Activated naive CD8-positive, alpha-beta T cell (primary cell): ENCODE results near the gene CSF2.
A peak's percentile ranks its signal among the peaks of the same experiment; 100 is the strongest.

Experiments used
- H3K27ac Mint-ChIP-seq: one replicate; pipeline ENCODE4 v1.8.0; 2021; ENCODE audit warnings: mixed read lengths
- H3K27me3 Mint-ChIP-seq: one replicate; pipeline ENCODE4 v1.8.0; 2021; ENCODE audit warnings: mixed read lengths
- H3K36me3 Mint-ChIP-seq: one replicate; pipeline ENCODE4 v1.8.0; 2021; ENCODE audit warnings: mixed read lengths
- H3K4me1 Mint-ChIP-seq: one replicate; pipeline ENCODE4 v1.8.0; 2021; ENCODE audit warnings: low read depth, mixed read lengths
- H3K4me3 Mint-ChIP-seq: one replicate; pipeline ENCODE4 v1.8.0; 2021; ENCODE audit warnings: mild to moderate bottlenecking, mixed read lengths
- H3K9me3 Mint-ChIP-seq: one replicate; pipeline ENCODE4 v1.8.0; 2021; ENCODE audit warnings: low read depth, mixed read lengths

The CSF2 gene

GRCh38 chr5:132083071-132083678, 9.6 kb downstream of the CSF2 start:
- H3K9me3 Mint-ChIP-seq = no peaks in the 10 kb centered on the region
- no peaks in the 10 kb centered on the region for H3K36me3 Mint-ChIP-seq
- peak overlapping the region; percentile 41 for H3K27ac Mint-ChIP-seq
- no peaks in the 10 kb centered on the region for H3K27me3 Mint-ChIP-seq
- peaks cover 24% of the 10 kb centered on the region for H3K4me1 Mint-ChIP-seq
- H3K4me3 Mint-ChIP-seq = no peak overlapping the region

- peaks cover 30% of the 10 kb centered on the region for H3K4me1 Mint-ChIP-seq
- H3K9me3 Mint-ChIP-seq = peaks cover 2% of the 10 kb centered on the region
- H3K27ac Mint-ChIP-seq = no peak overlapping the region
- H3K4me3 Mint-ChIP-seq = no peak overlapping the region
- H3K27me3 Mint-ChIP-seq = no peaks in the 10 kb centered on the region
- H3K36me3 Mint-ChIP-seq = peaks cover 2% of the 10 kb centered on the region
Measured at GRCh38 chr5:132085686-132086085, 12.1 kb downstream of the CSF2 start.

GRCh38 chr5:132086277-132086794, 12.7 kb downstream of the CSF2 start:
- H3K27me3 Mint-ChIP-seq = no peaks in the 10 kb centered on the region
- no peak overlapping the region for H3K4me3 Mint-ChIP-seq
- H3K9me3 Mint-ChIP-seq = peaks cover 2% of the 10 kb centered on the region
- H3K36me3 Mint-ChIP-seq = peaks cover 2% of the 10 kb centered on the region
- peaks cover 30% of the 10 kb centered on the region for H3K4me1 Mint-ChIP-seq
- no peak overlapping the region for H3K27ac Mint-ChIP-seq

- no peaks in the 10 kb centered on the region for H3K27me3 Mint-ChIP-seq
- no peak overlapping the region for H3K27ac Mint-ChIP-seq
- H3K9me3 Mint-ChIP-seq = peaks cover 2% of the 10 kb centered on the region
Measured at GRCh38 chr5:132087176-132087575, 13.6 kb downstream of the CSF2 start.

GRCh38 chr5:132087661-132088060, 14.1 kb downstream of the CSF2 start:
- Mint-ChIP-seq H3K4me1 (peaks cover 28% of the 10 kb centered on the region), H3K27me3 (no peaks in the 10 kb centered on the region), H3K9me3 (peaks cover 2% of the 10 kb centered on the region), H3K27ac (no peak overlapping the region), H3K36me3 (peaks cover 2% of the 10 kb centered on the region), H3K4me3 (no peak overlapping the region)

More at GRCh38 chr5:132087176-132087575, 13.6 kb downstream of the CSF2 start:
- Mint-ChIP-seq H3K4me1 (peaks cover 30% of the 10 kb centered on the region), H3K36me3 (peaks cover 2% of the 10 kb centered on the region), H3K4me3 (no peak overlapping the region)

DNA sequence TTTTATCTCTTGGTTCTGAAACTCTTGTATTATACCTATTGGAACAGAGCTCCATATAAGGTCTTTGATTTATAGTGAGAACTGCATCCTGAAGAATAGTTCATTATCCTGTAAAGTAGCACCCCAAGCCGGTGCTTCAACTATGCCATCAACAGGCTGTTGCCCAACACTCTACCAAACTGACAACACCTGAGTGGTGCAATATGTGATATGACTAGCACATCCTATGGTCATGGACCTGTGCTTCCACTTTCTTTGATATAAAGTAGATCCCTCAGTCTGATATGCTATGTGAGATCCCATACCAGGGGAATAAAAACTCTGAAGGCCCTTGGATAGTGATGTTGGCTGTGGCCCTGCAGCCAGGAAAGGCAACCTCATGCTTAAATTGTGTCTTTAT, 15.8 kb downstream of the CSF2 start:
- H3K4me1 Mint-ChIP-seq = peaks cover 19% of the 10 kb centered on the region
- peaks cover 2% of the 10 kb centered on the region for H3K9me3 Mint-ChIP-seq
- no peak overlapping the region for H3K27ac Mint-ChIP-seq
- H3K4me3 Mint-ChIP-seq = no peak overlapping the region
- H3K27me3 Mint-ChIP-seq = no peaks in the 10 kb centered on the region
- peaks cover 2% of the 10 kb centered on the region for H3K36me3 Mint-ChIP-seq

- H3K27ac Mint-ChIP-seq = no peak overlapping the region
- no peak overlapping the region for H3K4me3 Mint-ChIP-seq
- H3K9me3 Mint-ChIP-seq = peaks cover 2% of the 10 kb centered on the region
- no peaks in the 10 kb centered on the region for H3K27me3 Mint-ChIP-seq
- H3K36me3 Mint-ChIP-seq = peaks cover 2% of the 10 kb centered on the region
- H3K4me1 Mint-ChIP-seq = peaks cover 21% of the 10 kb centered on the region
Measured at GRCh38 chr5:132090107-132090506, 16.5 kb downstream of the CSF2 start.

DNA sequence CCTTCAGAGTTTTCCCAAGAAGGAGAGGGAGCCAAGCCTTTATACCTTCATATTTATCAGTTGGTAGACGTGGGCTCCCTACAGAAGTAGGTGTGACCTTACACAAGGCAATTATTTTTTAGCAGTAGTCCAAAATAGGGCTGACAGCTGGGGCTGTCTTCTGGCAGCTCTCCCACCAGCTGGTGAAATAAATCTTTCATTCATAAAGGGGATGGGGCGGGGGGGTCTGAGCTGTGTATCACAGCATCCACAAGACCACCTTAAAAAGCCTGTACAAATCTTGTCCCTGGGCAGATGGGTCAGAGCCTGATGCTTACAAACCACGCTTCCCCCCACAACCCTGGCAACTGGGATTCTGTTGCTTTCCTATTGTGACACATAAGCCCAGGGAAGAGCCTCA, 19.7 kb downstream of the CSF2 start:
- Mint-ChIP-seq H3K36me3 (peaks cover 2% of the 10 kb centered on the region), H3K4me1 (peaks cover 20% of the 10 kb centered on the region), H3K4me3 (no peak overlapping the region), H3K27ac (no peak overlapping the region), H3K27me3 (no peaks in the 10 kb centered on the region), H3K9me3 (peaks cover 2% of the 10 kb centered on the region)

GRCh38 chr5:132094393-132095076, 20.9 kb downstream of the CSF2 start:
- H3K27me3 Mint-ChIP-seq = no peaks in the 10 kb centered on the region
- H3K4me1 Mint-ChIP-seq = peaks cover 32% of the 10 kb centered on the region
- no peak overlapping the region for H3K4me3 Mint-ChIP-seq
- H3K27ac Mint-ChIP-seq = peak overlapping the region; percentile 25
- H3K9me3 Mint-ChIP-seq = peaks cover 2% of the 10 kb centered on the region
- H3K36me3 Mint-ChIP-seq = peaks cover 2% of the 10 kb centered on the region

- no peak overlapping the region for H3K4me3 Mint-ChIP-seq
- H3K36me3 Mint-ChIP-seq = peaks cover under 1% of the 10 kb centered on the region
Measured at GRCh38 chr5:132095077-132095410, 21.5 kb downstream of the CSF2 start.

DNA sequence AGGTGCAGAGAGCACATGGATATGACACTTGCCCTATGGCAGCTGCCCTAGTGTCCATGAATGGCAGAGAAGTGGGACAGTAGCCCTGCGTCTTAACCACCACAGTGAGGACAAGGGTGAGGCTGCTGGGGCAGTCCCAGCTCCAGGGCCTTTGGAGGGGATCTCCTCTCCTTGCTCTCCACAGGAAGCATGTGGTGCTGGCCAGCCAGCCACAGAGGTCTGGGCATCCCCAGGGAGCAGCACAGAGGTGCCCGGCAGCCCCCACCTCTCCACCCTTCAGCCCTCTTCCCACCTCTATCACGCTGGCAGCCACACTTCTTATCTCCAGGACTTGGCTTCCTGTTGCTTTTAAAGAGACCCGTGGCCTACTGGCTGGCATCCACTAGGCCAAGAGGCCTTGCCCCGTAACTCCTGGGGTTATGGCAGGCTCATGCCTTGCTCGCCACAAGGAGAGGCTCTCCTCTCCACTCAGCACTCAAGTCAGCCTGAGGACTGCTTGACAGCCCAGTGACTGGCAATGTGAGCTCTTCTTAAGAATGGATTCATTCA, 21.9 kb downstream of the CSF2 start:
- Mint-ChIP-seq H3K27ac (peak overlapping the region; percentile 37), H3K4me1 (peaks cover 36% of the 10 kb centered on the region), H3K27me3 (no peaks in the 10 kb centered on the region), H3K36me3 (no peaks in the 10 kb centered on the region), H3K4me3 (no peak overlapping the region), H3K9me3 (no peaks in the 10 kb centered on the region)

More at GRCh38 chr5:132095077-132095410, 21.5 kb downstream of the CSF2 start:
- Mint-ChIP-seq H3K27ac (peak overlapping the region; percentile 36), H3K27me3 (no peaks in the 10 kb centered on the region), H3K9me3 (peaks cover under 1% of the 10 kb centered on the region), H3K4me1 (peaks cover 35% of the 10 kb centered on the region)

DNA sequence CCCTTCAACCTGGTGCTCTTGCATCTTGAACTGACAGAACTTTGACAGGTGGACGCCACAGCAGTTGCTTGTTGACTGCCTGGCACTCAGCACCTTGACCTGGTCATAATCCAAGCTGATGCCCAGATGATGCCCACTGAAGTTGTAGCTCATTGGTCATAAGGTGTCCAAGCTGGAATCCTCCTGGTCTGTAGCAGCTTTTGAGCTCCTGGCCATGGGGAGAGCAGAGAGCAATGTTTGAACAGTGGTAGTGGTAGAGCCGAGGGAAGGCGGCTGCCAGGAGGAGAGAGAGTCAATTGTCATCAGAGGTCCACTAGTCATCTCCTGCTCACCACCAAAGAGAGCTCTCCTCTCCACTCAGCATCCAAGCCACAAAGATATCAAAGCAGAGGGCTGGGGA, 23.3 kb downstream of the CSF2 start:
- Mint-ChIP-seq H3K4me3 (no peak overlapping the region), H3K27me3 (no peaks in the 10 kb centered on the region), H3K27ac (peak overlapping the region; percentile 41), H3K4me1 (peaks cover 49% of the 10 kb centered on the region), H3K36me3 (no peaks in the 10 kb centered on the region), H3K9me3 (no peaks in the 10 kb centered on the region)

DNA sequence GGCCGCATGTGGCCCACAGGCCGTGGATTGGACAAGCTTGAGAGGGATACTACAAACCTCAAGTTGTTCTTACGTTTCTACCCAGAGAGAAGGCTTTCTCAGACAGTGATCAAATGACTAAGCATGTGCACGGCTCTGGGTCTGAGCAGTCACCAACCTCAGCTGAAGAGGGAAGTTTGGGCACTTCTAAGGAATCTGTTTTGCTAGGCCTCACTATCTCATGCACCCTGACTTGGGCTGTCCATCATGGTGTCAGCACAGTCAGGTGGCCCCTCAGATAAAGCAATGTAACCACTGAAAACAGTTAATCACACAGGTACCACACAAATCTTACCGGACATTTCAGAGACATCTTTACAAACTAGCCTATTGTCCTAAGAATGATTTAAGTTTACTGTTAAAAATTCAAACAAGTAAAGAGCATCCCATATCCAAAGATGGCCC, 24.6 kb downstream of the CSF2 start:
- Mint-ChIP-seq H3K27me3 (no peaks in the 10 kb centered on the region), H3K9me3 (no peaks in the 10 kb centered on the region), H3K36me3 (no peaks in the 10 kb centered on the region), H3K27ac (peak overlapping the region; percentile 96), H3K4me3 (no peak overlapping the region), H3K4me1 (peaks cover 61% of the 10 kb centered on the region)

- Mint-ChIP-seq H3K4me1 (peaks cover 66% of the 10 kb centered on the region), H3K27ac (peak overlapping the region; percentile 96), H3K27me3 (no peaks in the 10 kb centered on the region), H3K9me3 (no peaks in the 10 kb centered on the region), H3K36me3 (no peaks in the 10 kb centered on the region), H3K4me3 (peak overlapping the region; percentile 48)
Measured at GRCh38 chr5:132098621-132099020, 25.0 kb downstream of the CSF2 start.

DNA sequence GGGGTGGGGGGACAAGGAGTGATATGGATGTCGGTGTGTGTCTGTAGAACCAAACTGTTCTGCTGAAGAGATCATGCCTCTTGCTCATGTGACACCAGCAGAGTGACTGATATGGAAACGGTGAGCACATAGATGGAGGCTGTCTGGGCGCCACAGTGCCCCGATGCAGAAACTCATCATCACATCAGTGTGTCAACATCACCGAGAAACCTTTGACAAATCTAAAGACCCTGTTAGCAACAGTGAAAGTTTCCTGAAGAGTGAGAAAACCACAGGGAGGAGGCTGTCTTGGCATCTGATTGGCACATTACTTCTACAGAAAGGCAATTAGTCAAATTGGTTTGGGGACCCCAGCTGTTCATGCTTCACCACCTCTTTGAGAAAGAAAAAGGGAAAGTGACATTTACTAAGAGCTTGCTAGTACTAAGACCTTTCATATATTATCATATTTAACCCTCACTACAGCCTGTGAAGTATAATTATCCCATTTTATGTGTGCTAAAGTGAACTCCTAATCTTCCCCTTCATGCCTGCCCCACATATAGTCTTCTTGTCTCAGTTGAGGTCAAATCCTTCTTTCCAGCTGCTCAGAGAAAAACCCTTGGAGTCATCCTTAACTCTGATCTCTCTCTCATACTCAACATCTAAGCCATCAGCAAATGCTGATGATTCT, 25.6 kb downstream of the CSF2 start:
- H3K36me3 Mint-ChIP-seq = no peaks in the 10 kb centered on the region
- peaks cover 69% of the 10 kb centered on the region for H3K4me1 Mint-ChIP-seq
- no peaks in the 10 kb centered on the region for H3K27me3 Mint-ChIP-seq
- H3K27ac Mint-ChIP-seq = peak overlapping the region; percentile 96
- no peaks in the 10 kb centered on the region for H3K9me3 Mint-ChIP-seq
- peak overlapping the region; percentile 79 for H3K4me3 Mint-ChIP-seq
